Psoas muscle (tissue), 8 donors: ENCODE measurements around the gene ELL. TPM values are rescaled to one million over a fixed set of nuclear protein-coding genes. Genes with fewer than 3 reads are reported as not detected.

Source experiments
- ATAC-seq, 4 donors: fragments of 200-7000 bp; cut with Tn5 transposase; one replicate each; pipeline ENCODE4 v1.9.1; 2020; ENCODE audit warnings: moderate library complexity in 3 of 4, mild to moderate bottlenecking in 2 of 4
- DNase-seq, 2 donors: peaks; one replicate each; pipeline ENCODE4 v3.0.0-alpha.2; 2020
- H3K27ac ChIP-seq: fragments of 200-600 bp; one replicate; pipeline ENCODE4 v1.8.0; 2022
- H3K27me3 ChIP-seq, 3 donors: fragments of 200-600 bp in 1 of 3; one replicate each; pipeline versions ENCODE4 v1.6.1 to v1.8.0; 2013 to 2022; ENCODE audit warnings: low read length in 2 of 3, mild to moderate bottlenecking in 2 of 3, moderate library complexity in 1 of 3; ENCODE audit not compliant: insufficient read depth in 3 of 3
- H3K36me3 ChIP-seq, 2 donors: fragments of 200-600 bp in 1 of 2; one replicate each; pipeline versions ENCODE4 v1.6.1 to v1.8.0; 2013 to 2022; ENCODE audit warnings: low read depth in 1 of 2, mild to moderate bottlenecking in 1 of 2, moderate library complexity in 1 of 2; ENCODE audit not compliant: insufficient read depth in 1 of 2
- H3K4me1 ChIP-seq: fragments of 200-600 bp; one replicate; pipeline ENCODE4 v1.8.0; 2022
- H3K4me3 ChIP-seq: fragments of 200-600 bp; one replicate; pipeline ENCODE4 v1.8.0; 2022; ENCODE audit warnings: mild to moderate bottlenecking
- H3K9me3 ChIP-seq: fragments of 200-600 bp; one replicate; pipeline ENCODE4 v1.8.0; 2022
- CTCF ChIP-seq: fragments of 200-600 bp; IDR thresholded peaks from one replicate; pipeline ENCODE4 v1.8.0; 2022; ENCODE audit warnings: antibody characterized with exemption
- WGBS, 3 donors: extraction: QIAGEN DNeasy Blood & Tissue Kit; methylation state at CpG; one replicate each; pipeline versions ENCODE4 v1.1.6 to v1.1.7; 2013; 5-methylcytosine and 5-hydroxymethylcytosine counted together
- intact Hi-C, 2 donors: fragments of 100-400 bp; cut with DNase I; formaldehyde crosslinking; loops; one replicate each; pipeline versions ENCODE4 v1.11.0 to v1.14.2; 2022
- polyA plus RNA-seq, 3 donors: library from polyadenylated mRNA; stranded (reverse); fragments of 200-250 nt; gene quantifications; one replicate each; pipeline ENCODE4 v1.2.3, GENCODE V29; 2013
- total RNA-seq, 4 donors: library from RNA; stranded (reverse); fragmentation: NEBNext Ultra II Directional in 2 of 4; extraction: Animal tissue kit (Norgen Biotek cat#: 25700) in 2 of 4; gene quantifications; one replicate each; pipeline versions ENCODE4 v1.2.1 to v1.2.4, GENCODE V29; 2021 to 2023
- donor health status: healthy with polysubstance abuse.
- donor health status: DM: no; HTN: no; CAD: no; lungs with moderate emphysema.
- donor health status: Bipolar disorder and iron deficiency.
- donor health status: healthy.
- donor health status: DM: yes; HTN: yes; CAD: no.
- donor health status: DM: no; HTN: no; CAD: no.
- donor health status: DM: no; HTN: no; CAD: no.
- donor health status: DM: yes; HTN: yes; CAD: no.

ELL gene
- total and polyA plus RNA-seq, 7 donors = 7.5 to 40.2 (median 17.5) TPM

GRCh38 chr19:18423258-18424020 lies 98.4 kb downstream of the ELL start:
- DNase-seq (no peak), ATAC-seq (no peak)
- peaks cover 0 to 4% of the 10 kb centered on the region in 2 donors for H3K36me3 ChIP-seq
- H3K4me1 ChIP-seq = peaks cover 57% of the 10 kb centered on the region
- H3K9me3 ChIP-seq = no peaks in the 10 kb centered on the region
- H3K4me3 ChIP-seq = no peak overlapping the region
- no peak overlapping the region for H3K27ac ChIP-seq
- no peaks in the 10 kb centered on the region for H3K27me3 ChIP-seq
- WGBS, 3 donors = 61 to 78% (median 70%) methylated on average over 21 of the region's 21 CpGs
- no peak for TF ChIP-seq CTCF
- intact Hi-C loops = no loop called here

DNA sequence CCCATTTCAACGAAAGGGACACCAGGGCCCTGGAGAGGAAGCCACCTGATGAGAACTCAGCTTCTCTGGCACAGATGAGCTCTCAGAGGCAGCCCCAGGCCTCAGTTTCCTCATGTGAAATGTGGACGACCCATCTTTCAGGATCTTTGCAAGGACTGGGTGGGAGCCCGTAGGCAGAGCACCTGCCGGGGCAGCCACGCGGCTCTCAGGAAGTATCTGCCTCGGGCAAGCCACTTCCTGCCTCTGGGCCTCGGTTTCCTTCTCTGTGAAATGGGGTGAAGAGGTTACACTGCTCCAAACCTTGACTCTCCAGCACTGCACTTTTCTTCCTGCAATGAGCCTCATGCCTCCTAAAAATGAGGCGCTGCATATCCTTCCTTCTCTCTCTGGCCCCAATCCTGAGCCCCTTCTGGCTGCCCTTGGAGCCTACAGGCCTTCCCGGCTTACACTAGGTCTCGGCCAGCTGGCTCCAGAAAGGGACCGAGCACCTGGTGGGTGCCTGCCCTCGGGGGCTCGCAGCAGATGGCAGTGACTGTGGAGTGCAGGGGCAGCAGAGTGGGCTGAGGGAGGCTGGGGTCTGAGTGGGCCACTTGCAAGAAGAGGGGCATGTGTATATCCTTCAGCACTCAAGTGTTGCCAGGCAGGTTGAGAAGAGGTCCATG lies 99.2 kb downstream of the ELL start:
- DNase-seq (no peak), ATAC-seq (no peak)
- no peak overlapping the region for H3K4me3 ChIP-seq
- 62 to 76% (median 70%) methylated on average over 14 of the region's 14 CpGs for WGBS, 3 donors
- intact Hi-C loops = no loop called here
- H3K4me1 ChIP-seq = peaks cover 60% of the 10 kb centered on the region
- no peaks in the 10 kb centered on the region for H3K9me3 ChIP-seq
- H3K36me3 ChIP-seq = no peaks in the 10 kb centered on the region
- H3K27me3 ChIP-seq = no peaks in the 10 kb centered on the region
- no peak for TF ChIP-seq CTCF
- no peak overlapping the region for H3K27ac ChIP-seq

DNA sequence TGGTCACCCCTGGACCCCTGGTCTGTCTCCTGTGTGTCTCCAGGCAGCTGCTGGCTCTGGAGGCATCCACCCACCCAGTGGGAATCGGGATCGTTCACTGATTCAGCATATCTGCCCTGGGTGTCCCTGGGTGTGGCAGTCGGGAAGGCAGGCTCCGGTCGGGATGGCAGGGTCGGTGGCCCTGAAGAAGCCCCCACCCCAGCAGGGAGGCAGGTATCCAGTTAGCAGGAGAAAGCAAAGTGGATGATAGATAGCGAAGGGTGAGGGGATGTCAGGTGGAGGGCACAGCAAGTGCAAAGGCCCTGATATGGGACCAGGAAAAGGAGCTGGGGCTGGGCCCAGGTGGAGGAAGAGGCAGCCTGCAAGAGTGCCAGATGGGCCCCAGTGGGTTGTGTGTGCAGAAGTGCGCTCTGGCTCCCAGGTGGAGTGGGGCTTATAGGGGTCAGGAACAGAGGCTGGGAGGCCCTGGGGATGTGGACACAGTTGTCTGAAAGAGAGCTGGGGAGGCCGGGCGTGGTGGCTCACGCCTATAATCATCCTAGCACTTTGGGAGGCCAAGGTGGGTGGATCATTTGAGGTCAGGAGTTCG lies 100.4 kb downstream of the ELL start:
- Histone ChIP-seq H3K27me3 (peaks cover 0 to 5% (median 0%) of the 10 kb centered on the region in 3 donors), H3K9me3 (no peaks in the 10 kb centered on the region), H3K4me1 (peaks cover 57% of the 10 kb centered on the region), H3K4me3 (peak overlapping the region; percentile 84), H3K27ac (no peak overlapping the region), H3K36me3 (no peaks in the 10 kb centered on the region)
- intact Hi-C loops = no loop called here
- DNase-seq = no peak
- no peak for TF ChIP-seq CTCF
- ATAC-seq = no peak
- 78 to 83% (median 81%) methylated on average over 12 of the region's 12 CpGs for WGBS, 3 donors

GRCh38 chr19:18420930-18421329 lies 100.9 kb downstream of the ELL start:
- H3K9me3 ChIP-seq = no peaks in the 10 kb centered on the region
- no peak for DNase-seq
- no peak for ATAC-seq
- peaks cover 54% of the 10 kb centered on the region for H3K4me1 ChIP-seq
- intact Hi-C loops = no loop called here
- no peak overlapping the region for H3K27ac ChIP-seq
- 29 to 34% (median 33%) methylated on average over 2 of the region's 2 CpGs for WGBS, 3 donors
- H3K36me3 ChIP-seq = no peaks in the 10 kb centered on the region
- peak overlapping the region; percentile 84 for H3K4me3 ChIP-seq
- H3K27me3 ChIP-seq = peaks cover 0 to 5% (median 0%) of the 10 kb centered on the region in 3 donors
- no peak for TF ChIP-seq CTCF
